Tibial nerve (tissue), 4 donors: Measurements from ENCODE around the gene VIPR2.

ENCODE experiments used
- CTCF ChIP-seq, 5 experiments: fragments of 200-600 bp in 3 of 5; fragments of 450-650 bp in 2 of 5; sonication (generic) in 3 of 5; IDR thresholded peaks; one replicate each; pipeline ENCODE4 v1.5.1; 2016 to 2019; ENCODE audit warnings: antibody characterized with exemption in 5 of 5, mild to moderate bottlenecking in 3 of 5, moderate library complexity in 2 of 5
- EP300 ChIP-seq, 2 donors: sonication (generic); formaldehyde crosslinking; IDR thresholded peaks; one replicate each; pipeline ENCODE4 v1.6.1; 2017; ENCODE audit warnings: antibody characterized with exemption in 2 of 2, mild to moderate bottlenecking in 1 of 2

- TF ChIP-seq EP300 (IDR thresholded peaks at IDR 0.05) (no peak), CTCF (IDR thresholded peaks at IDR 0.05) (no peak)
Observed at GRCh38 chr7:159062569-159062968, 82.1 kb downstream of the VIPR2 start.
